C4-2B (cell line): ENCODE measurements around the gene PRKCE.

Source experiments
- ZFX ChIP-seq: fragments of 450-650 bp; IDR thresholded peaks from 2 replicates; pipeline ENCODE4 v1.6.1; 2017
- TF ChIP-seq, protein P1 (sequence below): fragments of 450-650 bp; conservative IDR thresholded peaks from 2 replicates; pipeline ENCODE4 v1.5.1; 2017; ENCODE audit warnings: mild to moderate bottlenecking

- TF ChIP-seq ZFX, result no peak
- TF ChIP-seq, protein P1, sequence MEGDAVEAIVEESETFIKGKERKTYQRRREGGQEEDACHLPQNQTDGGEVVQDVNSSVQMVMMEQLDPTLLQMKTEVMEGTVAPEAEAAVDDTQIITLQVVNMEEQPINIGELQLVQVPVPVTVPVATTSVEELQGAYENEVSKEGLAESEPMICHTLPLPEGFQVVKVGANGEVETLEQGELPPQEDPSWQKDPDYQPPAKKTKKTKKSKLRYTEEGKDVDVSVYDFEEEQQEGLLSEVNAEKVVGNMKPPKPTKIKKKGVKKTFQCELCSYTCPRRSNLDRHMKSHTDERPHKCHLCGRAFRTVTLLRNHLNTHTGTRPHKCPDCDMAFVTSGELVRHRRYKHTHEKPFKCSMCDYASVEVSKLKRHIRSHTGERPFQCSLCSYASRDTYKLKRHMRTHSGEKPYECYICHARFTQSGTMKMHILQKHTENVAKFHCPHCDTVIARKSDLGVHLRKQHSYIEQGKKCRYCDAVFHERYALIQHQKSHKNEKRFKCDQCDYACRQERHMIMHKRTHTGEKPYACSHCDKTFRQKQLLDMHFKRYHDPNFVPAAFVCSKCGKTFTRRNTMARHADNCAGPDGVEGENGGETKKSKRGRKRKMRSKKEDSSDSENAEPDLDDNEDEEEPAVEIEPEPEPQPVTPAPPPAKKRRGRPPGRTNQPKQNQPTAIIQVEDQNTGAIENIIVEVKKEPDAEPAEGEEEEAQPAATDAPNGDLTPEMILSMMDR, result no peak
Measured at GRCh38 chr2:46127176-46127575, 475.7 kb downstream of the PRKCE start.
